H4 (cell line): ENCODE results near the gene ANKRD18A. TPM values are rescaled to one million over a fixed set of nuclear protein-coding genes. Genes with fewer than 3 reads are reported as not detected.
"Not testable (repeated sequence)": the region's sequence is repeated elsewhere in the genome, so short reads cannot be mapped to it uniquely, and the experiment has no call there.

Experiments used
- DNase-seq: peaks from one replicate; pipeline ENCODE4 v3.0.0-alpha.2; 2015; ENCODE audit warnings: low spot score
- total RNA-seq: library from RNA; depleted of rRNA; stranded (reverse); fragments of >200 nt; shearing (Covaris generic); gene quantifications from 2 replicates; pipeline ENCODE4 v1.2.3, GENCODE V29; 2014

Gene ANKRD18A
- total RNA-seq, 1 experiment from 2014 or later, result 0.62 TPM

DNA sequence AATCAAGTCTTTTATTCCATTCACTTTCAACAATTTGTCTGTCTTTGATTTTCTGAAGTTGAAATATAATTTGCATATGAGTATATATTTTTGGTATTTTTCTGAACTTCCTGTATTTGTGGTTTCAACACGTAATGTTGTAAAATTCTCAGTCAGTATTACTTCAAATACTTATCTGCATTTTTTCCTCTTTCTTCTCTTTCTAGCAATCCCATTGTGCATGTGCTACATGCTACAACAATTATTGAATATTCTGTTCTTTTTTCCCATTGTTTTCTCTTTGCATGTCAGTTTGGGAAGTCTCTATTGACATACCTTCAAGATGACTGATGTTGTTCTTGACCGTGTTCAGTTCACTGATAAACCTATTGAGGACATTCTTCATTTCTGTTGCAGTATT, 5.6 kb upstream of the ANKRD18A start:
- no peak for DNase-seq

GRCh38 chr9:38622951-38623350, 2.6 kb upstream of the ANKRD18A start:
- no peak for DNase-seq

- DNase-seq, result no peak
Observed at GRCh38 chr9:38622288-38622674, 1.9 kb upstream of the ANKRD18A start.

DNA sequence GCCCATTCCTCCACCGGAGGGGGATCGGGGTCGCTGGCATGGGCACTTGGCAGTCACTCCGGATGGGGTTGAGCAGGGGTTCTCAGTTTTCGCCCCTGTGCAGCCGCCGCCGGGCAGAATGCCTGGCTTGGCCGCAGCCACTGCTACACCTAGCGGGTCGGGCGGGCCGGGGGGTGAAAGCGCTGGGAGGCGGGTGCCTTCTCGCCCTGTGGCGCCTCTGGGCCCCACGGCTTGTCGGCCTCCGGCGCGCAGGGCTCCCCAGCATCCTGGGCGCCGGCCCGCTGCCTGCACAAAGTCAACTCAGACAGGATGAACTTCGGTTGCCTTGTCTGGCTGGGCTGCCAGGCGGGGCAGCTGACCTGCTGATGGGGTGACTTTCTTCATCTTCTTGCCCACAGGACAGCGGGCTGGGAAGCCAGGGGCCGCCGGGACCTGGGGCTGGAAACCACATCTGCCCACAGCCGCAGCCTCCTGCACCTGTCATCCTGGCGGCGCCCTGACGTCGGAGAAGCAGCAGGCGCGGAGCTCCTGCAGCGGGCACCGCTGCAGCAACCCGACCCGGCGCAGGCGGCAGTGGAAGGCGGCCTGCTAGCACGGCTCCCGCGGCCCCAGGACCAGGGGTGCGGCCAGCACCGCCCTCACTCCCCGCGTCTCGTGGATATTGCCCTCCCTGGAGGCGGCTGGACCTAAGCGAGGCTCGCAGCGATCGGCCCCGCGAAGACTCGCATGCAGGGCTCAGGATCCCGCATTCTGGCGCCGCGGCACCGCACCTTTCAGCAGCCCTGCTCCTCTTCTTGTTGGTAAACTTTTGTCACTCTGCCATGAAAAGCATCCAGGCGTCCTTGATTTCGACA, 1.3 kb upstream of the ANKRD18A start:
- no peak for DNase-seq

GRCh38 chr9:38619556-38620447, 594 bp downstream of the ANKRD18A start:
- DNase-seq, result no peak

DNA sequence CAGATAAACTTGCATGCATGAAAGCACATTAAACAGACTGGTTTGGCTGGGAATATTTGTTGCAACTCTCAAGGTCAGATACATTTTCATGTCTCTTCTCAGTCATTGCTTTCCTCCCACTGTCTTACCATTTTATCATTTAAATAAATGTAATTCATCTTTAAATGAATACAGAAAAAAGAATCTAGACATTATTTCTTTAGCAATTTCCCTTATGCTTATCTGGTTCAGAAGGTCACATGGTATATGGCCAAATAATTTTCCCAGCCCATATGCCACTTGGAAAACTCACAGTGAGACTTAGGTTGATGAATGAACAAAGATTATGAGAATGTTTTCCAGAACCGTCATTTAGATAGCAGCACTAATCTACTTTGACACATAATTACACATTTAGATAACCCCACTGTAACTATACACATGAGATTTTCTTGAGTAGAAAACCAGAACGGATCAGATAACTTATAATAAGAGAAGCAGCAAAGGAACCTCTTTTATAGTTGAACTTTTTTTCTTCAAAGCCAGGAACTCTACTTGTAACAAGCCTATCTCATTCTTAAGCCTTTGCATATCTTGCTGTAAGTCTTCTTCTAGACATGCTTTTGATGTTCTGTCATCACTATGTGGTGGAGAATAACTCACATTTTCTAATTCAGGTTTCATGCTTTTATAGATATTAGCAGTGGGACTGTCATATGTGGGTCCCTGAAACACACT, 22.2 kb downstream of the ANKRD18A start:
- DNase-seq, result not testable (repeated sequence)

GRCh38 chr9:38595117-38595516, 25.3 kb downstream of the ANKRD18A start:
- not testable (repeated sequence) for DNase-seq

DNA sequence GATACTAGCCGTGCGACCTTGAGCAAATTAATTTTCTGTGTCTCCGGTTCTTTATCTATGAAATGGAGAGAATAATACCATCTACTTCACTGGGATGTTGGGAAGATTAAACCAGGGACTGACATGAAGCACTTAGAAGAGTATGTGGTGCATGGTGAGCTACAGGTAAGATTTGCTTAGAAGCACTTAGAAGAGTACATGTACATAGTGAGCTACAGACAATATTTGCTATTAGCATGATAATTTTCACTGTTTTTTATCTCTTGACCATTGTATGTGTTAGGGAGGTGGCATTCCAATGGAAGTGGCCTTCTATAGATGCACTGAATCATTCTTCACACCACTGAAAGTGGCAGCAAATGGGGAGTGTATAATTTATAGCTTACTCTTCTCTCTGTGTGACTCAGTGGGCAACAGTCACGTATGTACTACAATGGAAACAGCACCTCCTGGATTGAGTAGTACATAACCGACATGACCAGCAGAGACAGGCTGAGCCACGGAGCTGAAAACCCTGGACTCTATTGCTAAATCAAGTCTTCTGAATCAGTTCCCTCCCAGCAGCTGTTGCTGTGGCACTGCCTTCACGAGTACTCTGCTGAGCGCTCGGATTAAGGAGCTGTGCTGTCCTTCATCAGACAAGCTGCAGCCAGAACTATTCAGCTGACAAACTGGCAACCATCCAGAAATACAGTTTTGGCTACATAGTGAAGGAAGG, 28.9 kb downstream of the ANKRD18A start:
- not testable (repeated sequence) for DNase-seq

- not testable (repeated sequence) for DNase-seq
Observed at GRCh38 chr9:38583765-38584164, 36.6 kb downstream of the ANKRD18A start.

DNA sequence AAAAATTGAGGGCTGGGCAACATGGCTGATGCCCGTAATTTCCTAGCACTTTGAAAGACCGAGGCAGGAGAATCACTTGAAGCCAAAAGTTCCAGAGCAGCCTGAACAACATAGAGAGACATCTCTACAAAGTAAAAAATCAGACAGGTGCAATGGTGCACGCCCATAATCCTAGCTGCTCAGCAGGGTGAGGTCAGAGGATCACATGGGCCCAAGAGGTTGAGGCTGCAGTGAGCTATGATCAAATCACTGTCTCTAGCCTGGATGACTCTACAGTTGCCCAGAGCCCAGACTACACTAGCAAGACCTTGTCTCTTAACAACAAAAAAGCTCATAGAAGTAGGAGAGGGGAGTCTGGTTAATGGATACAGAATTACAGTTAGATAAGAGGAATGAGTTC, 40.3 kb downstream of the ANKRD18A start:
- DNase-seq, result not testable (repeated sequence)

GRCh38 chr9:38576181-38576580, 44.2 kb downstream of the ANKRD18A start:
- DNase-seq, result not testable (repeated sequence)

DNA sequence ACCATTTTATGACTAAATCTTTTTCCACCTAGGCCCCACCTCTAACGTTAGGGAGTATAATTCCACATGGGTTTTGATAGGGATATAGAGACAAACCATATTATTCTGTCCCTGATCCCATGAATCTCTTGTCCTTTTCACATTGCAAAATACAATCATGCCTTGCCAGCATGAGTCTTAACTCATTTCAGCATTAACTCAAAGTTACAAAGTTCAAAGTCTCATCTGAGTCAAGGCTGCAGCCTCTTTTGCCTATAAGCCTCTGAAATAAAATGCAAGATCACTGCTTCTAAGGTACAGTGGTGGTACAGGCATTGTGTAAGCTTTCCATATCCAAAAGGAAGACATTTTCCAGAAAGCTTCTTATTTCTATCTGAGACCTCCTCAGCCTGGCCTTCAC, 54.3 kb downstream of the ANKRD18A start:
- not testable (repeated sequence) for DNase-seq

DNA sequence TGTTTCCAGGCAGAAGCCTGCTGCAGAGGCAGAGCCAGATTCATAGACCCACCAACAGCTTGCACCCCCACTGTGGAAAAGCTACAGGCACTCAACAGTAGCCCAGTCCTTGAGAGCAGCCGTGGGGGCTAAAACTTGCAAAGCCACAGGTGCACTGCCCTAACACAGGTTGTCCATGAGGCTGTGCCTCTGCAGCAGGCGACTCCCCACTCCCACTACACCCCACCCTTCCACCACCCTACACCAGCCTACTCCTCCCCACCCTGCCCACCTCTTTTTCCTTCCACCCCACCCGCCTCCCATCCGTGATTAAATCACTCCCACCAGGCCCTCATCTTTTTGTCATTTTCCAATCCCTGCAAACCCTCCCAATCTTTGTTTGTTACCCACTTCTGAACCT, 55.2 kb downstream of the ANKRD18A start:
- DNase-seq, result not testable (repeated sequence)

GRCh38 chr9:38563911-38564310, 56.5 kb downstream of the ANKRD18A start:
- not testable (repeated sequence) for DNase-seq

- DNase-seq, result not testable (repeated sequence)
Observed at GRCh38 chr9:38561134-38561533, 59.3 kb downstream of the ANKRD18A start.

GRCh38 chr9:38559172-38559571, 61.2 kb downstream of the ANKRD18A start:
- not testable (repeated sequence) for DNase-seq

DNA sequence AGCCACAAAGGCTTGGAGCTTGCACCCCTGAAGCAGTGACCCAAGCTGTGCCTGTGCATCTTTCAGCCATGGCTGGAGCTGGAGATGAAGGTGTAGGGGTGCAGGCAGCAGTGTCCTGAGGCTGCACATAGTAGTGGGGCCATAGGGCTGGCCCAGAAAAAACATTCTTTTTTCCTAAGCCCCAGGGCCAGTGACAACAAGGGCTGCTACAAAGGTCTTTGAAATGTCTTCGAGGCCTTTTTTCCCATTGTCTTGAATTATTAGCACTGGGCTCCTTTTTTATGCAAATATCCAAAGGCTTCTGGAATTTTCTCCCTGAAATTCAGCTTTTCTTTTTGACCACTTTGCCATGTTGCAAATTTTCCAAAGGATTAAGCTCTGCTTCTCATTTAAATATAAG, 62.6 kb downstream of the ANKRD18A start:
- not testable (repeated sequence) for DNase-seq

DNA sequence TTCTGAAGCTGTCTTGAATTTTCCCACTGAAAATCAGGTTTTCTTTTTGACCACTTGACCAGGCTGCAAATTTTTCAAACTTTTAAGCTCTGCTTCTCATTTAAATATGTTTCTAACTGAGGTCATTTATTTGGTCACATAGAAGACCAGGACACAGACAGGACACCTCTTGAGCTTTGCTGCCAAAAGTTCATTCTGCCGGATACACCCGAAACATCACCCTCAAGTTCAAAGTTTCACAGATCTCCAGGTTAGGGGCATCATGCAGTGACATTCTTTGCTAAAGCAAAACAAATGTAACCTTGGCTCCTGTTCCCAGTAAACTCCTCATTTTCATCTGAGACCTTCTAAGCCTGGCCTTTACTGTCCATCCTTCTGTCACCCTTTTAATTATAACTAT, 65.4 kb downstream of the ANKRD18A start:
- DNase-seq, result not testable (repeated sequence)

GRCh38 chr9:38553019-38553418, 67.4 kb downstream of the ANKRD18A start:
- not testable (repeated sequence) for DNase-seq

GRCh38 chr9:38546497-38547163, 73.8 kb downstream of the ANKRD18A start:
- not testable (repeated sequence) for DNase-seq

DNA sequence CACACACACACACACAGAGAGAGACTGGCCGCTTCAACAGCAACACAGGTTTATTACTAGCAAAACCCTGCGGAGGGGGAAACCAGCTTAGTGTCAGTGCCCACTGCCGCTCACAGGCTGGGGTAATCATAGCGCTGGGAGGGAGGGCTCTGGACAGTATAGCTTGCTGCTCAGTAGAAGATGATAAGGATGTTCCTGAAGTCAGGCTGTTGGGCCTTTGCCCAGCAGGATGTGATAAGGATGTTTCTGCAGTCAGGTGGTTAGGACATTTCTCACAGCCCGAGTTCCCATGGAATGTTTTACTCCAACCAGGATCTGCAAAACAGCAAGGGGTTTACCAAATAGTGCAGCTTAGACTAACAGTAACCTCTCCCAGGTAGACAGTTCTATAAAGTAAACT, 79.9 kb downstream of the ANKRD18A start:
- DNase-seq, result not testable (repeated sequence)
